Sigmoid colon (tissue), 7 donors: ENCODE data around the gene TMEM184B. TPM values are rescaled to one million over a fixed set of nuclear protein-coding genes. Genes with fewer than 3 reads are reported as not detected.

Experiments used
- DNase-seq: peaks from one replicate; pipeline ENCODE4 v3.0.0-alpha.2; 2019
- H3K27ac ChIP-seq, 4 donors: fragments of 200-600 bp; sonication (generic); one replicate each; pipeline ENCODE4 v1.5.1; 2016 to 2019; ENCODE audit warnings: mild to moderate bottlenecking in 1 of 4
- H3K27me3 ChIP-seq, 3 donors: fragments of 200-600 bp; sonication (generic); one replicate each; pipeline ENCODE4 v1.5.1; 2019; ENCODE audit warnings: mild to moderate bottlenecking in 1 of 3
- H3K36me3 ChIP-seq, 4 donors: fragments of 200-600 bp; sonication (generic); one replicate each; pipeline ENCODE4 v1.5.1; 2016 to 2019
- H3K4me1 ChIP-seq, 4 donors: fragments of 200-600 bp; sonication (generic); one replicate each; pipeline ENCODE4 v1.5.1; 2017 to 2019
- H3K4me3 ChIP-seq, 4 donors: fragments of 200-600 bp; sonication (generic); one replicate each; pipeline ENCODE4 v1.5.1; 2017 to 2019; ENCODE audit warnings: mild to moderate bottlenecking in 2 of 4, moderate library complexity in 1 of 4
- H3K9me3 ChIP-seq, 4 donors: fragments of 200-600 bp in 3 of 4; sonication (generic) in 3 of 4; one replicate each; pipeline versions ENCODE4 v1.5.1 to v1.6.1; 2013 to 2019
- EP300 ChIP-seq, 4 donors: sonication (generic); formaldehyde crosslinking; IDR thresholded peaks; one replicate each; pipeline ENCODE4 v1.6.1; 2017; ENCODE audit warnings: antibody characterized with exemption in 4 of 4
- POLR2A ChIP-seq, 2 donors: fragments of 450-650 bp; IDR thresholded peaks; one replicate each; pipeline ENCODE4 v1.6.1; 2016; ENCODE audit warnings: antibody characterized with exemption in 2 of 2, mild to moderate bottlenecking in 2 of 2, moderate library complexity in 2 of 2
- POLR2AphosphoS5 ChIP-seq, 4 donors: sonication (generic); formaldehyde crosslinking; IDR thresholded peaks; one replicate each; pipeline ENCODE4 v1.6.1; 2017; ENCODE audit warnings: antibody characterized with exemption in 4 of 4
- WGBS, 2 donors: extraction: QIAGEN DNeasy Blood & Tissue Kit; methylation state at CpG; one replicate each; pipeline ENCODE4 v1.1.7; 2013; 5-methylcytosine and 5-hydroxymethylcytosine counted together
- intact Hi-C: fragments of 100-400 bp; cut with DNase I; formaldehyde crosslinking; loops from one replicate; pipeline ENCODE4 v1.15.1; 2023
- polyA plus RNA-seq, 3 donors: library from polyadenylated mRNA; stranded (reverse); fragments of 200-250 nt; gene quantifications; one replicate each; pipeline ENCODE4 v1.2.3, GENCODE V29; 2013
- total RNA-seq, 4 donors: library from RNA; depleted of rRNA; stranded (reverse); fragments of >200 nt; gene quantifications; one replicate each; pipeline ENCODE4 v1.1.0, GENCODE V29; 2016
- TF ChIP-seq, protein P1 (sequence below), 4 experiments: fragments of 450-650 bp in 3 of 4; fragments of 200-600 bp in 1 of 4; IDR thresholded peaks; one replicate each; pipeline ENCODE4 v1.5.1; 2016 to 2019; ENCODE audit warnings: antibody characterized with exemption in 4 of 4, mild to moderate bottlenecking in 3 of 4, moderate library complexity in 2 of 4
- donor health status: healthy with polysubstance abuse.
- donor health status: Bipolar disorder and iron deficiency.
- donor health status: healthy.

Gene TMEM184B
- total and polyA plus RNA-seq, 7 donors: 7.2 to 96.4 (median 42.6) TPM

DNA sequence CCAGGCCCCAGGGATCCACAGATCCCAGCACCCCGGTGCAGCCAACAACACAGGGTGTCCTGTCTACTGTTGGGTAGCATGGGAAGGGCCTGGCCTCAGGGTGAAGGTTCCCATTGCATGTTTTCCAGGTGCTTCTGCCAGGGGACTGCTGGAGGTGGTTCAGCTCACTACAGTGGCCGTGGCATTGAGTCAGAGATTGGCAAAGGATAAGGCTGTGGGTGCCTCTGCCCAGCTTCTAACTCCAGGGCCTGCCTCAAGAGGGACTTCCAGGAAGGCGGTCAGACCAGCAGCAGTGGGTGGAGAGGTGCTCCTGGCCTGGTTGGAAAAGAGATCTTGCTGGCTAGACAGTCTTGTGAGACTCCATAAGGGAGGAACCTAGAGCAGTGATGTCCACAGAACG, 23.6 kb upstream of the TMEM184B start:
- Histone ChIP-seq H3K36me3 (peaks cover 68 to 94% (median 90%) of the 10 kb centered on the region in 4 donors), H3K27me3 (no peaks in the 10 kb centered on the region), H3K27ac (no peak overlapping the region), H3K4me1 (peaks cover 0 to 17% (median 9%) of the 10 kb centered on the region in 4 donors), H3K9me3 (no peaks in the 10 kb centered on the region), H3K4me3 (no peak overlapping the region)
- WGBS, 2 donors: 81 to 86% methylated on average over 4 of the region's 4 CpGs
- TF ChIP-seq EP300 (IDR thresholded peaks at IDR 0.05) (no peak), POLR2A (IDR thresholded peaks at IDR 0.05) (no peak), POLR2AphosphoS5 (IDR thresholded peaks at IDR 0.05) (no peak)
- TF ChIP-seq, protein P1, sequence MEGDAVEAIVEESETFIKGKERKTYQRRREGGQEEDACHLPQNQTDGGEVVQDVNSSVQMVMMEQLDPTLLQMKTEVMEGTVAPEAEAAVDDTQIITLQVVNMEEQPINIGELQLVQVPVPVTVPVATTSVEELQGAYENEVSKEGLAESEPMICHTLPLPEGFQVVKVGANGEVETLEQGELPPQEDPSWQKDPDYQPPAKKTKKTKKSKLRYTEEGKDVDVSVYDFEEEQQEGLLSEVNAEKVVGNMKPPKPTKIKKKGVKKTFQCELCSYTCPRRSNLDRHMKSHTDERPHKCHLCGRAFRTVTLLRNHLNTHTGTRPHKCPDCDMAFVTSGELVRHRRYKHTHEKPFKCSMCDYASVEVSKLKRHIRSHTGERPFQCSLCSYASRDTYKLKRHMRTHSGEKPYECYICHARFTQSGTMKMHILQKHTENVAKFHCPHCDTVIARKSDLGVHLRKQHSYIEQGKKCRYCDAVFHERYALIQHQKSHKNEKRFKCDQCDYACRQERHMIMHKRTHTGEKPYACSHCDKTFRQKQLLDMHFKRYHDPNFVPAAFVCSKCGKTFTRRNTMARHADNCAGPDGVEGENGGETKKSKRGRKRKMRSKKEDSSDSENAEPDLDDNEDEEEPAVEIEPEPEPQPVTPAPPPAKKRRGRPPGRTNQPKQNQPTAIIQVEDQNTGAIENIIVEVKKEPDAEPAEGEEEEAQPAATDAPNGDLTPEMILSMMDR (IDR thresholded peaks at IDR 0.05): no peak
- intact Hi-C loops: no loop called here
- no peak for DNase-seq

DNA sequence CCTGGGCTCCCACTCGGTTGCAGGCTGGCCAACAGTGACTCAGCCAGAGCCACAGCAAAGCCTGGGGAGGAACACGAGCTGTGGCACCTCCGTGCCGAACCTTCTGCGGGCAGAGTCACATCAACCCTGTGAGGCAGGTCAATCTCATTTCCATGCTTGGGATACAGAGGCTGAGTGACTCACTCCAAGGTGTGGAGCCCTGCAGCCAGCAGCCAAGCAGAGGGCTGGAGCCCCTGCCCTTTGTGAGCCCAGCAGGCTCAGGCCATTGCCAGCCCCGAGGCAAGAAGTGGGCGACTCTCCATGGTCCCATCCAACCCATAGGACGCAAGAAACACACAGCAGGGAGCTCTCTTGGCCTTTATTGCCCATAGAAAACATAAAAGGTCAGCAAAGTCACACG, 23.1 kb upstream of the TMEM184B start:
- Histone ChIP-seq H3K27ac (no peak overlapping the region), H3K27me3 (no peaks in the 10 kb centered on the region), H3K36me3 (peaks cover 73 to 94% (median 85%) of the 10 kb centered on the region in 4 donors), H3K4me1 (peaks cover 0 to 19% (median 7%) of the 10 kb centered on the region in 4 donors), H3K4me3 (no peak overlapping the region), H3K9me3 (no peaks in the 10 kb centered on the region)
- no peak for DNase-seq
- no peak for TF ChIP-seq EP300 (IDR thresholded peaks at IDR 0.05)
- TF ChIP-seq, protein P1 (IDR thresholded peaks at IDR 0.05): no peak
- WGBS, 2 donors: 89 to 94% methylated on average over 9 of the region's 9 CpGs
- intact Hi-C loops: no loop called here

GRCh38 chr22:38295339-38295738, 22.5 kb upstream of the TMEM184B start:
- H3K36me3 ChIP-seq: peaks cover 69 to 90% (median 80%) of the 10 kb centered on the region in 4 donors
- 95 to 97% methylated on average over 6 of the region's 6 CpGs for WGBS, 2 donors
- peaks cover 0 to 19% (median 7%) of the 10 kb centered on the region in 4 donors for H3K4me1 ChIP-seq
- intact Hi-C loops: no loop called here
- no peaks in the 10 kb centered on the region for H3K9me3 ChIP-seq
- H3K27ac ChIP-seq: peak overlapping the region in 2 of 4 donors; percentile 13 to 30
- no peaks in the 10 kb centered on the region for H3K27me3 ChIP-seq
- no peak for DNase-seq
- TF ChIP-seq POLR2AphosphoS5 (IDR thresholded peaks at IDR 0.05): no peak
- no peak for TF ChIP-seq POLR2A (IDR thresholded peaks at IDR 0.05)
- TF ChIP-seq, protein P1 (IDR thresholded peaks at IDR 0.05): no peak
- TF ChIP-seq EP300 (IDR thresholded peaks at IDR 0.05): no peak
- H3K4me3 ChIP-seq: no peak overlapping the region

GRCh38 chr22:38294193-38294592, 21.4 kb upstream of the TMEM184B start:
- no peak for TF ChIP-seq POLR2A (IDR thresholded peaks at IDR 0.05)
- TF ChIP-seq POLR2AphosphoS5 (IDR thresholded peaks at IDR 0.05): no peak
- TF ChIP-seq EP300 (IDR thresholded peaks at IDR 0.05): no peak
- TF ChIP-seq, protein P1 (IDR thresholded peaks at IDR 0.05): no peak
- H3K27ac ChIP-seq: peak overlapping the region in 3 of 4 donors; percentile 6 to 57 (median 30)
- 95% methylated on average over 26 of the region's 26 CpGs for WGBS, 2 donors
- peaks cover 57 to 79% (median 69%) of the 10 kb centered on the region in 4 donors for H3K36me3 ChIP-seq
- H3K9me3 ChIP-seq: no peaks in the 10 kb centered on the region
- no peak for DNase-seq
- no peaks in the 10 kb centered on the region for H3K27me3 ChIP-seq
- H3K4me1 ChIP-seq: peaks cover 0 to 19% (median 7%) of the 10 kb centered on the region in 4 donors
- H3K4me3 ChIP-seq: no peak overlapping the region
- intact Hi-C loops: no loop called here

DNA sequence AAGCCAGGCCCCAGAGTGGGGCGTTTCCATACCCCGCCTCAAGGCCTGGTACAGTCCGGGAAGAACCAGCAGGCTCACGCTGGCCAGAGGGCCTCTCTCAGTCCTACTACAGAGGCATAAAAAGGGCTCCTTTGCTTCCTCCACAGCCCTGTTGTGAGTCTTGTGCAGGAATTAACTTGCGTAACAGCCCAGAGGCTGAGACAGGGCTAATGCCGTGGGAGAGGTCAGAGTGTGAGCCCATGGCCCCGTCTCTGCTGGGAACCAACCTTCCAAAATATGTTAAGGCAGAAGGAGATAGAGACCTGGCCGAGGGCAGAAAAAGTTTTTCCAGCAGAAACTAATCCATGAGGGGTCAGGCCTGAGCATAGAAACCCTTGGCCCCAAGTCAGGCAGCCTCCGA, 19.9 kb upstream of the TMEM184B start:
- H3K36me3 ChIP-seq: peaks cover 45 to 70% (median 57%) of the 10 kb centered on the region in 4 donors
- no peaks in the 10 kb centered on the region for H3K9me3 ChIP-seq
- peak overlapping the region; percentile 39 to 67 (median 50) for H3K27ac ChIP-seq
- no peaks in the 10 kb centered on the region for H3K27me3 ChIP-seq
- TF ChIP-seq POLR2A (IDR thresholded peaks at IDR 0.05) (no peak), EP300 (IDR thresholded peaks at IDR 0.05) (no peak)
- TF ChIP-seq, protein P1 (IDR thresholded peaks at IDR 0.05): no peak
- no peak for DNase-seq
- 87 to 91% methylated on average over 9 of the region's 9 CpGs for WGBS, 2 donors
- H3K4me1 ChIP-seq: peaks cover 0 to 19% (median 7%) of the 10 kb centered on the region in 4 donors
- intact Hi-C loops: no loop called here
- H3K4me3 ChIP-seq: no peak overlapping the region
